Stomach (tissue), 4 donors: ENCODE results near the gene TESPA1.

Experiments used
- POLR2A ChIP-seq, 4 donors: fragments of 450-650 bp; IDR thresholded peaks; one replicate each; pipeline ENCODE4 v1.6.1; 2016; ENCODE audit warnings: antibody characterized with exemption in 4 of 4, control low read depth in 2 of 4, mild to moderate bottlenecking in 1 of 4, moderate library complexity in 1 of 4
- TF ChIP-seq, protein P1 (sequence below), 7 experiments: fragments of 450-650 bp in 4 of 7; fragments of 200-600 bp in 3 of 7; sonication (generic) in 3 of 7; IDR thresholded peaks; one replicate each; pipeline ENCODE4 v1.5.1; 2016 to 2019; ENCODE audit warnings: antibody characterized with exemption in 7 of 7, control low read depth in 2 of 7, mild to moderate bottlenecking in 1 of 7

DNA sequence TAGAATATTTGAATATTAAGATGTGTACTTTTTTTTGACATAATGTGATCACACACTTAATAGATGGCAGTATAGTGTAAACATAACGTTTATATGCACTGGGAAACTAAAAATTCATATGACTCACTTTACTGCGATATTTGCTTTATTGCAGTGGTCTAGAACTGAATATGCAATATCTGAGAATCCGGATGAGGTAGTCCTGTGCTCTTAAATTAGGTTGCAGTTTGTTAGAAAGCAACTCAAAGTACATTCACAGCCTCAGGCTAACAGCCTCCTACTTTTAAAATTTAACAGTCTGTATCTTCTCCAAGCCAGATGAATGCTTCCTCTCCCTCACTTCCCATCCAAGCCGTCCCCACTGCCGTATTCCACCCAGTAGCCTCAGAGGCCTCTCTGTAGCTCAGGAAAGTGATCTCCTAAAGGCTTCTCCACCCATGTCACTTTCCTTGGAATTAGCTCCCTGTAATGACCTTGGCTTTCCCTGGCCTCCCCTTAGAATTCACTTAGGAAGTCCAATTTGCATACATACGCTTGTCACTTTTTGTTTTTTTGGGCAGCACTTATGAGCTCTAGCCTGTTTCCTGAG is 43.7 kb downstream of the TESPA1 start:
- TF ChIP-seq, protein P1, sequence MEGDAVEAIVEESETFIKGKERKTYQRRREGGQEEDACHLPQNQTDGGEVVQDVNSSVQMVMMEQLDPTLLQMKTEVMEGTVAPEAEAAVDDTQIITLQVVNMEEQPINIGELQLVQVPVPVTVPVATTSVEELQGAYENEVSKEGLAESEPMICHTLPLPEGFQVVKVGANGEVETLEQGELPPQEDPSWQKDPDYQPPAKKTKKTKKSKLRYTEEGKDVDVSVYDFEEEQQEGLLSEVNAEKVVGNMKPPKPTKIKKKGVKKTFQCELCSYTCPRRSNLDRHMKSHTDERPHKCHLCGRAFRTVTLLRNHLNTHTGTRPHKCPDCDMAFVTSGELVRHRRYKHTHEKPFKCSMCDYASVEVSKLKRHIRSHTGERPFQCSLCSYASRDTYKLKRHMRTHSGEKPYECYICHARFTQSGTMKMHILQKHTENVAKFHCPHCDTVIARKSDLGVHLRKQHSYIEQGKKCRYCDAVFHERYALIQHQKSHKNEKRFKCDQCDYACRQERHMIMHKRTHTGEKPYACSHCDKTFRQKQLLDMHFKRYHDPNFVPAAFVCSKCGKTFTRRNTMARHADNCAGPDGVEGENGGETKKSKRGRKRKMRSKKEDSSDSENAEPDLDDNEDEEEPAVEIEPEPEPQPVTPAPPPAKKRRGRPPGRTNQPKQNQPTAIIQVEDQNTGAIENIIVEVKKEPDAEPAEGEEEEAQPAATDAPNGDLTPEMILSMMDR (IDR thresholded peaks at IDR 0.05), result no peak
- TF ChIP-seq POLR2A (IDR thresholded peaks at IDR 0.05), result no peak
